HepG2 (cell line): Measurements from ENCODE around the gene ICAM3. TPM values are rescaled to one million over a fixed set of nuclear protein-coding genes. Genes with fewer than 3 reads are reported as not detected.

Experiments
- BRD4 ChIP-seq: sonication (generic); formaldehyde crosslinking; IDR thresholded peaks from 2 replicates; pipeline ENCODE4 v1.4.0; 2020; ENCODE audit warnings: missing genetic modification reagents
- CEBPB ChIP-seq: IDR thresholded peaks from 2 replicates; pipeline ENCODE4 v1.6.1; 2011; ENCODE audit warnings: low read depth, low read length, improper control_type of control experiment, borderline replicate concordance
- FLYWCH1 ChIP-seq: sonication (generic); formaldehyde crosslinking; IDR thresholded peaks from 2 replicates; pipeline ENCODE4 v1.8.1; 2023; ENCODE audit warnings: mild to moderate bottlenecking, missing genetic modification reagents
- MATR3 ChIP-seq: sonication (generic); formaldehyde crosslinking; IDR thresholded peaks from 2 replicates; pipeline ENCODE4 v1.4.0; 2020; ENCODE audit warnings: missing genetic modification reagents
- MIER2 ChIP-seq: IDR thresholded peaks from 2 replicates; pipeline ENCODE4 v1.6.1; 2016; ENCODE audit warnings: missing biosample characterization, missing genetic modification reagents
- NFYC ChIP-seq: IDR thresholded peaks from 2 replicates; pipeline ENCODE4 v1.6.1; 2016; ENCODE audit warnings: missing genetic modification reagents, missing compliant biosample characterization
- NR0B2 ChIP-seq: sonication (generic); formaldehyde crosslinking; IDR thresholded peaks from 2 replicates; pipeline ENCODE4 v1.4.0; 2020; ENCODE audit warnings: mild to moderate bottlenecking, missing genetic modification reagents
- RAD21 ChIP-seq: fragments of 450-650 bp; formaldehyde crosslinking; IDR thresholded peaks from 2 replicates; pipeline ENCODE4 v1.5.0; 2020; ENCODE audit warnings: mild to moderate bottlenecking
- RBM22 ChIP-seq: fragments of 200-400 bp; formaldehyde crosslinking; optimal IDR thresholded peaks from 2 replicates; pipeline ENCODE3; 2017; ENCODE audit warnings: mild to moderate bottlenecking, low read length, moderate library complexity
- SALL1 ChIP-seq: sonication (generic); formaldehyde crosslinking; IDR thresholded peaks from 2 replicates; pipeline ENCODE4 v1.8.0; 2022; ENCODE audit warnings: mild to moderate bottlenecking, missing genetic modification reagents
- SMC3 ChIP-seq: IDR thresholded peaks from 2 replicates; pipeline ENCODE4 v1.6.1; 2011; ENCODE audit warnings: low read length, improper control_type of control experiment
- ZBTB43 ChIP-seq: sonication (generic); formaldehyde crosslinking; conservative IDR thresholded peaks from 2 replicates; pipeline ENCODE4 v1.4.0; 2020; ENCODE audit warnings: missing genetic modification reagents
- ZNF260 ChIP-seq: sonication (generic); formaldehyde crosslinking; IDR thresholded peaks from 2 replicates; pipeline ENCODE4 v1.4.0; 2020; ENCODE audit warnings: missing genetic modification reagents, low read depth, mild to moderate bottlenecking, borderline replicate concordance
- ZNF496 ChIP-seq: sonication (generic); formaldehyde crosslinking; IDR thresholded peaks from 2 replicates; pipeline ENCODE4 v1.8.1; 2023; ENCODE audit warnings: mild to moderate bottlenecking, moderate library complexity, missing genetic modification reagents; ENCODE audit not compliant: insufficient replicate concordance
- ZNF550 ChIP-seq: sonication (generic); formaldehyde crosslinking; IDR thresholded peaks from 2 replicates; pipeline ENCODE4 v1.4.0; 2020; ENCODE audit warnings: mild to moderate bottlenecking, missing genetic modification reagents, borderline replicate concordance
- ZNF556 ChIP-seq: sonication (generic); formaldehyde crosslinking; IDR thresholded peaks from 2 replicates; pipeline ENCODE4 v1.4.0; 2020; ENCODE audit warnings: mild to moderate bottlenecking, missing genetic modification reagents, borderline replicate concordance
- ZSCAN25 ChIP-seq: sonication (generic); formaldehyde crosslinking; IDR thresholded peaks from 2 replicates; pipeline ENCODE4 v1.8.0; 2022; ENCODE audit warnings: mild to moderate bottlenecking, missing genetic modification reagents
- polyA plus RNA-seq, 8 experiments: library from polyadenylated mRNA; depleted of rRNA in 3 of 8; stranded (reverse) in 7 of 8; unstranded in 1 of 8; fragments of >200 nt; fragmentation: Illumina TruSeq in 4 of 8; extraction: Trizol in 4 of 8; gene quantifications; 2 replicates each; pipeline versions ENCODE4 v1.2.1 to v1.2.3, GENCODE V29; 2011 to 2016; ENCODE audit warnings: low read depth in 4 of 8, missing spikeins in 1 of 8, mixed read lengths in 1 of 8; ENCODE audit not compliant: insufficient read depth in 1 of 8
- total RNA-seq, 5 experiments: library from RNA; depleted of rRNA; stranded (reverse); fragments of >200 nt; fragmentation: Illumina TruSeq; extraction: Trizol; gene quantifications; 2 replicates each; pipeline ENCODE4 v1.2.3, GENCODE V29; 2016; ENCODE audit warnings: low read depth in 1 of 5
- TF ChIP-seq, protein P1 (sequence below): sonication (generic); formaldehyde crosslinking; IDR thresholded peaks from 2 replicates; pipeline ENCODE4 v1.4.0; 2020; ENCODE audit warnings: missing genetic modification reagents, borderline replicate concordance
- TF ChIP-seq, protein P2 (sequence below), 2 experiments: fragments of 450-650 bp in 1 of 2; sonication (generic) in 1 of 2; formaldehyde crosslinking; IDR thresholded peaks; 2 replicates each; pipeline versions ENCODE4 v1.5.0 to v1.8.0; 2020 to 2022; ENCODE audit warnings: mild to moderate bottlenecking in 1 of 2, missing genetic modification reagents in 1 of 2
- TF ChIP-seq, protein P3 (sequence below): sonication (generic); formaldehyde crosslinking; IDR thresholded peaks from 2 replicates; pipeline ENCODE4 v1.4.0; 2020; ENCODE audit warnings: mild to moderate bottlenecking, missing genetic modification reagents

ICAM3 gene
- total and polyA plus RNA-seq, 2 of the 13 experiments (the other 11 are each of a cell fraction or from before 2014, with no cell fraction given) = 14.1 to 21.0 TPM

DNA sequence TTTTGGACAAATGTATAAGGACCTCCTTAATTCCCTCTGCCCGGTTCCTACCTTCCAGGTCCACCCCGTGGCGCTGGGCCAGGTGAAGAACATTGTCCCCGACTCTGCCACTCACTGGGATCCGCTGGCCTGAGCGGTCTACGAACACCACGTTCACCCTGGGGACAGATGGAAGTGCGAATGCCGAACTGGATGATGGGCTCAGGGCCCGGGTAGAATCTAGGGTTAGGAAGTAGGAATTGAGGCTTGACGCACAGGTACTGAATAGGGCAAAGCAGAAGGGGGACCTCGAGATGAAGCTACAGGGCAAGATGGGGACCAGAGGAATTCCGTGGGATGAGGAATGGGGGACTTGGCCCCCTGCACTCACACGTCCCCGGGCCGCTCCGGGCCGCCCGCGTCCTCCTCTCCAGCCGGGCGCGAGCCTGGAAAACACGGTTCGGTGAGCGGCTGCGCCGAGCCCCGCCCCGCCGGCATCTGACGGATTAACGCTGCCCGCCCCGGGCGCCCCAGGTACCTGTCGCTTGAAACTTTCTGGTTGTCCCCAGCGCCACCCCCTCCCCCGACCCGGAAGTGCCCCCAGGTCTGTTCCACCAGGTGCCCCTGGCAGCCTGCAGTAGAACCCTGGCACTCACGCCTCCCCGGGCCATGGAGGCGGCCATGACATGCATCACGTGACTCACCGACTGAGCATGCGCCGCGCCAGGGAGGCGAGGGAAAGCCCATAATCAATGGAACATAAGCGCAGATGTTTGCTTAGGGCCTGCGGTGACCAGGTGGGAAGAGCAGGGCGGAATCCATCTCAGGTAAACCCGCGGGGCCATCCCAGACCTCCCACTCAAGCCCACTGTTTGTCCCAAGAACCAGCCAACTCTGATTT, 23.8 kb downstream of the ICAM3 start, which contains the start of gene FDX2 (continued):
- TF ChIP-seq ZNF496 (CRISPR knock-in tag) = no peak
- no peak for TF ChIP-seq ZNF260 (CRISPR knock-in tag)
- TF ChIP-seq NR0B2 (CRISPR knock-in tag) = peak; percentile 93; the same call in 1 of the 2 replicates
- no peak for TF ChIP-seq MATR3 (CRISPR knock-in tag)
- no peak for TF ChIP-seq FLYWCH1
- no peak for TF ChIP-seq NFYC (CRISPR knock-in tag)
- no peak for TF ChIP-seq CEBPB
- peak; percentile 19 for TF ChIP-seq RAD21
- TF ChIP-seq ZNF550 (CRISPR knock-in tag) = no peak
- TF ChIP-seq ZSCAN25 = peak; percentile 27; the same call in 1 of the 2 replicates
- no peak for TF ChIP-seq SMC3
- TF ChIP-seq SALL1 (CRISPR knock-in tag) = peak; percentile 72
- TF ChIP-seq, protein P1, sequence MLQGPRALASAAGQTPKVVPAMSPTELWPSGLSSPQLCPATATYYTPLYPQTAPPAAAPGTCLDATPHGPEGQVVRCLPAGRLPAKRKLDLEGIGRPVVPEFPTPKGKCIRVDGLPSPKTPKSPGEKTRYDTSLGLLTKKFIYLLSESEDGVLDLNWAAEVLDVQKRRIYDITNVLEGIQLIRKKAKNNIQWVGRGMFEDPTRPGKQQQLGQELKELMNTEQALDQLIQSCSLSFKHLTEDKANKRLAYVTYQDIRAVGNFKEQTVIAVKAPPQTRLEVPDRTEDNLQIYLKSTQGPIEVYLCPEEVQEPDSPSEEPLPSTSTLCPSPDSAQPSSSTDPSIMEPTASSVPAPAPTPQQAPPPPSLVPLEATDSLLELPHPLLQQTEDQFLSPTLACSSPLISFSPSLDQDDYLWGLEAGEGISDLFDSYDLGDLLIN = no peak
- no peak for TF ChIP-seq ZNF556 (CRISPR knock-in tag)
- 0 out of 2 replicates have a peak, but pooled peaks have one; percentile 28 for TF ChIP-seq BRD4 (CRISPR knock-in tag)
- TF ChIP-seq ZBTB43 (CRISPR knock-in tag) = no peak
- TF ChIP-seq, protein P2, sequence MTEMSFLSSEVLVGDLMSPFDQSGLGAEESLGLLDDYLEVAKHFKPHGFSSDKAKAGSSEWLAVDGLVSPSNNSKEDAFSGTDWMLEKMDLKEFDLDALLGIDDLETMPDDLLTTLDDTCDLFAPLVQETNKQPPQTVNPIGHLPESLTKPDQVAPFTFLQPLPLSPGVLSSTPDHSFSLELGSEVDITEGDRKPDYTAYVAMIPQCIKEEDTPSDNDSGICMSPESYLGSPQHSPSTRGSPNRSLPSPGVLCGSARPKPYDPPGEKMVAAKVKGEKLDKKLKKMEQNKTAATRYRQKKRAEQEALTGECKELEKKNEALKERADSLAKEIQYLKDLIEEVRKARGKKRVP (CRISPR knock-in tag; IDR thresholded peaks at IDR 0.05) = no peak
- TF ChIP-seq RBM22 = peak; percentile 98
- TF ChIP-seq, protein P3, sequence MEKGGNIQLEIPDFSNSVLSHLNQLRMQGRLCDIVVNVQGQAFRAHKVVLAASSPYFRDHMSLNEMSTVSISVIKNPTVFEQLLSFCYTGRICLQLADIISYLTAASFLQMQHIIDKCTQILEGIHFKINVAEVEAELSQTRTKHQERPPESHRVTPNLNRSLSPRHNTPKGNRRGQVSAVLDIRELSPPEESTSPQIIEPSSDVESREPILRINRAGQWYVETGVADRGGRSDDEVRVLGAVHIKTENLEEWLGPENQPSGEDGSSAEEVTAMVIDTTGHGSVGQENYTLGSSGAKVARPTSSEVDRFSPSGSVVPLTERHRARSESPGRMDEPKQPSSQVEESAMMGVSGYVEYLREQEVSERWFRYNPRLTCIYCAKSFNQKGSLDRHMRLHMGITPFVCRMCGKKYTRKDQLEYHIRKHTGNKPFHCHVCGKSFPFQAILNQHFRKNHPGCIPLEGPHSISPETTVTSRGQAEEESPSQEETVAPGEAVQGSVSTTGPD (CRISPR knock-in tag) = no peak
- TF ChIP-seq MIER2 (CRISPR knock-in tag) = no peak
